Measurements from ENCODE around the gene S100A5.
"Not testable (repeated sequence)": the region's sequence is repeated elsewhere in the genome, so short reads cannot be mapped to it uniquely, and the experiment has no call there.

Gene S100A5

GRCh38 chr1:153567621-153568366, 27.1 kb upstream of the S100A5 start:
- peak; percentile 48 to 65 (median 49) for DNase-seq (ENCODE audit: low read depth in 2 of 3, low spot score in 1 of 3)

- peak; percentile 83 to 87 (median 86) for DNase-seq (ENCODE audit: low read depth in 2 of 3, low spot score in 1 of 3)
Measured at GRCh38 chr1:153566414-153567371, 26.0 kb upstream of the S100A5 start.

GRCh38 chr1:153565529-153566374, 25.0 kb upstream of the S100A5 start, which contains the start of gene S100A2:
TSS of gene S100A2 (minus strand) at chr1:153565844. CDS start at chr1:153563877, 1,967 bp downstream.
- DNase-seq (ENCODE audit: low read depth in 2 of 3, low spot score in 1 of 3), result peak in 2 of 3 donors; percentile 45 to 51

- DNase-seq (ENCODE audit: low read depth in 2 of 3, low spot score in 1 of 3), result no peak
Measured at GRCh38 chr1:153563991-153564390, 23.3 kb upstream of the S100A5 start.

DNA sequence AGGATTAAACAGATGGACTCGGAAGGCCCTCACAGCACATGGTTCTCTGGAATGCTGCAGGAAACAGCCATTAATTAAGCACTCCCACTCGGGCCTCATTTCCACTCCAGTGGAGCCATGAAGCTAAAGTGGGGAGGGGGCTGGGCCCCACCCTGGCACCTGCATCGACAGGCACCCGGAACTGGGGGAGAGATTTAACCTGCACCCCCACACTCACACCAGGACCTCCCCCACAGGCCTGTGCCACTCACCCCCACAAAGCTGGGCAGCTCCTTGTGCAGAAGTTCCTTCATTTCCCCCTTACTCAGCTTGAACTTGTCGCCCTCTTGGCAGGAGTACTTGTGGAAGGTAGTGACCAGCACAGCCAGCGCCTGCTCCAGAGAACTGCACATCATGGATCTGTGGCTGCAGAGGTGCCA, 22.8 kb upstream of the S100A5 start:
- DNase-seq (ENCODE audit: low read depth in 2 of 3, low spot score in 1 of 3), result no peak

DNA sequence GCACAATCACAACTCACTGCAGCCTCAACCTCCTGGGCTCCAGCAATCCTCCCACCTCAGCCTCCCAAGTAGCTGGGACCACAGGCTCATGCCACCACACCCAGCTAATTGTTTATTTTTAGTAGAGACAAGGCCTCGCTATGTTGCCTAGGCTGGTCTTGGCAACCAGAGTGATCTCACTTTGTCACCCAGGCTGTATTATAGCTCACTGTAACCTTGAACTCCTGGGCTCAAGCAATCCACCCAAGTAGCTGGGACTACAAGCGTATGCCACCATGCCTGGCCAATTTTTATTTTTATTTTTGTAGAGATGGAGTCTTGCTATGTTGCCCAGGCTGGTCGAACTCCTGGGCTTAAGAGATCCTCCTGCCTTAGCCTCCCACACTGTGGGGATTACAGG, 21.3 kb upstream of the S100A5 start:
- DNase-seq (ENCODE audit: low read depth in 2 of 3, low spot score in 1 of 3), result not testable (repeated sequence)

DNA sequence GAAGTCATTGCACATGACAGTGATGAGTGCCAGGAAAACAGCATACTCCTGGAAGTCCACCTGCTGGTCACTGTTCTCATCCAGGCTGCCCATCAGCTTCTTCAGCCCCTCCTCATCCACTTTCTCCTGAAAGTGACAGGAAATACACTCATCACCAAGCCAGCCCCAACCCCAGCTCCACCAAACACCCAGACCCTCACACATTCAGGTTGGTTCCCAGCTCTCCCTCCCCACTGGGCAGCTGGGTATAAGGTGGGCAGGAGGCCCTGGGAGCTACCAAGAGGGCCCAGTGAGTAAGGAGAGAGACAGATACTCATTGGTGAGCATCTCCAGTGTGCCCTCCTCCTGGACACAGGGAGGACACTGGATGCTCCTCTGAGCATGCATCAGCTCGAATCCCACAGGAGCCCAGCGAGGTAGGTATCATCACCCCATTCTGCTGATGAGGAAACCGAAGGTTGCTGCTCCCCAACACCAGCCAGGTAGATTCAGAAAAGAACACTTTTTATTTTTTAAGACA, 20.8 kb upstream of the S100A5 start:
- DNase-seq (ENCODE audit: low read depth in 2 of 3, low spot score in 1 of 3), result no peak

- DNase-seq (ENCODE audit: low read depth in 2 of 3, low spot score in 1 of 3), result no peak
Measured at GRCh38 chr1:153560771-153561465, 20.2 kb upstream of the S100A5 start.

DNA sequence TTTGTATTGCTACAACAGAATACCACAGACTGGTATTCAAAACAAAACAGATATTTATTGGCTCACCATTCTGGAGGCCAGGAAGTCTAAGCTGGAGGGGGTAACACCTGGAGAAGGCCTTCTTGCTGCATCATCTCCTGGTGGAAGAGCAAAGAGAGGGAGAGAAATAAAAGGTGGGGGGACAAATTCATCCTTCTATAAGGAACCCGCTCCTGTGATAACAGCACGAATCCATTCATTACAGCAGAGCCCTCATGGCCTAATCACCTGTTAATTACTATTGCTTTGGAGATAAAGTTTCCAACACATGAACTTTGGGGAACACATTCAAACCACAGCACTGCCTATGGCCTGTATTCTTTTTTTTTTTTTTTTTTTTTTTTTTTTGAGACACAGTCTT, 19.5 kb upstream of the S100A5 start:
- DNase-seq (ENCODE audit: low read depth in 2 of 3, low spot score in 1 of 3), result no peak

- DNase-seq (ENCODE audit: low read depth in 2 of 3, low spot score in 1 of 3), result no peak
Measured at GRCh38 chr1:153557877-153558276, 17.1 kb upstream of the S100A5 start.

DNA sequence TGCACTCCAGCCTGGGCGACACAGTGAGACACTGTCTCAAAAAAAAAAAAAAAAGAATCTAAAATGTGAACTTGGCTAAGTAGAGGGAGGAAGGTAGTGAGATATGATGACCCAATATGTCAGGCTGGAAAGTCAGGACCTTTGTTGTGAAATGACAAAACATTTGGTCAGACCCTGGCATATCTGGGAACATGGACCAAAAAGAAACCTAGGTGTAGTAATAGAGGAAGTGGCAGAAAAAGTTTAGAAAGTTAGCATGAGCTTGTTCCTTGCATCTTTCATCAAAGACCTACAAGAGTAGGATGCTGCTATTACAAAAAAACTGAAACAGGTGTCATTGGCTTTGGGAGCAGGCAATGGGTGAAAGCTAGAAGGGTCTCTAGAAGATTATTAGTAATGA, 15.6 kb upstream of the S100A5 start:
- no peak for DNase-seq (ENCODE audit: low read depth in 2 of 3, low spot score in 1 of 3)

DNA sequence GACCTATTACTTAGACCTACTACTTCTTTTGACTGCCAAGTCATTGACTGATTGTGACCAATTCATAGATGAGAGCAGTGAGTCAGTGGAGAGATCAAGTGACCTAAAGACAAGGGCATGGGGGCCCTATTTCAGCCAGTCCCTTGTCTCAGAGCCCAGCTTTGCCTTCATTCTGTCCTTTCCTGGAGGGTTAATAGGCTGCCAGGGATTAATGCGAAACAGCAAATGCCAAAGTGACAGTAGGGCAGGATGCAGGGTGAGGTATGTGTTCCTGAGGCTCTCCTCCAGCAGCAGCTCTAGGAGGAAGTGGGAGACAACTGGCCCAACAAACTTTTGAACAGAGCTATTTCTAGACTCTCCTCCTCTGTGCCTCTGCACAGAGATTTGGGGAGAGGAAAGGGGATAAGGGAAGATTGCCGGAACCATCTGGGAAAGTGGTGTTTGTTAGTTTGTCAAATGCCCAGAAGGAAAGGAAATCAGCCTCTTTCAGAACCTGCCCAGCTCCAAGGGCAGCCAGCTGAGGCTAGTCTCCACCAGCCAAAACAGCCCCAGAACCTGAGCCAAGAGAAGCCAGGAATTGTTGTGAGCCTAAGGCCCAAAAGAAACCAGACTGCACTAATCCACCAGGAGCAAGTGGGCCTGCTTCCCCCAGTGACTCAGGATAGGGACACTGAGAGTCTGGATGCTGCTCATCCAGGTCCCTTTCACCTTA, 13.3 kb upstream of the S100A5 start:
- no peak for DNase-seq (ENCODE audit: low read depth in 2 of 3, low spot score in 1 of 3)

DNA sequence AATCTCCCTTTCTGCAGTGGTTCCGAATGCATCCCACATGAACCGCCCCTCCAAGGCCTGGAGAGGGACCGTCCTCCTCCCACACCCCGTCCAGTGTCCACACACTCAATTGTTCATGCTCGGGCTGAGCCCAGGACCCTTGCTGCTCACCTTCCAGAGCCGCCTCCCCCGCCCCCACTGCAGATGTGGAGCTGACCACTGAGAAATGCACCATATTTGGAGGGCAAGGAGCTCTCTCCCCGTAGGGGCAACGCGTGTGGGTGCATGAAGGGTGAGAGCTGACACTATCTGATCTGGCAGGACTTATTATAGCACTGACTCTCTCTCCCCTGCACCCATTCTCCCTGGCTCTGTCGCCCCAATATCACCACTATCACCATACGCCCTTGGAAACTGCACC, 12.4 kb upstream of the S100A5 start:
- DNase-seq (ENCODE audit: low read depth in 2 of 3, low spot score in 1 of 3), result no peak

DNA sequence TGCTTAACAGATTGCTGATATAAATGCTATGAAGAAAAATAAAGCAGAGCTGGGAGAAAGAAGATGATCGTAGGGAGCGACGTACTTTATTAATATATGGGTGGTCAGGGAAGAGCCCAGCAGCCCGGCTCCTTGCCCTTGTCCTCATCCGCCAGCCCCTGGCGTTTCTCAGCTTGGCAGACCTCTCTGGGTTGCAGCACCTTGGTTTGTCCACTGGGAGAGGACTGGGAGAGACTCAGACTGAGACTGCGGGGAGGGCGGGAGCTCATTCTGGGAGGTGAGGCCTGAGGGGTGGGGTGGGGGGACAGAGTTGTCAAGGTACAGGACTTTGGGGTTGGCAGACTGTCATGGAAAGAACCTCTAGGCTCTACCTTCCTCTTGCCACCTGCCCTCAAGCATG, 11.6 kb upstream of the S100A5 start:
- no peak for DNase-seq (ENCODE audit: low read depth in 2 of 3, low spot score in 1 of 3)

GRCh38 chr1:153550827-153551500, 10.2 kb upstream of the S100A5 start:
- no peak for DNase-seq (ENCODE audit: low read depth in 2 of 3, low spot score in 1 of 3)

GRCh38 chr1:153550398-153550758, 9.6 kb upstream of the S100A5 start:
- no peak for DNase-seq (ENCODE audit: low read depth in 2 of 3, low spot score in 1 of 3)

- DNase-seq (ENCODE audit: low read depth in 2 of 3, low spot score in 1 of 3), result no peak
Measured at GRCh38 chr1:153549741-153550397, 9.1 kb upstream of the S100A5 start.
